Endodermal cell (in vitro differentiated cells): ENCODE measurements around the gene PPIL4. TPM values are rescaled to one million over a fixed set of nuclear protein-coding genes. Genes with fewer than 3 reads are reported as not detected.
"Not testable (repeated sequence)": the region's sequence is repeated elsewhere in the genome, so short reads cannot be mapped to it uniquely, and the experiment has no call there.

Experiments used
- DNase-seq: peaks from one replicate; pipeline ENCODE4 v3.0.0-alpha.2; 2017
- H3K27ac ChIP-seq: 2 replicates; pipeline ENCODE4 v1.5.1; 2013; ENCODE audit warnings: mild to moderate bottlenecking, low read depth, low read length, moderate library complexity
- H3K27me3 ChIP-seq: 2 replicates; pipeline ENCODE4 v1.6.1; 2013; ENCODE audit warnings: mild to moderate bottlenecking, low read length, moderate library complexity; ENCODE audit not compliant: insufficient read depth, control insufficient read depth, poor library complexity, severe bottlenecking
- H3K36me3 ChIP-seq: 2 replicates; pipeline ENCODE4 v1.7.0; 2013; ENCODE audit warnings: mild to moderate bottlenecking, low read length, moderate library complexity; ENCODE audit not compliant: control insufficient read depth, insufficient read depth
- H3K4me1 ChIP-seq: one replicate; pipeline ENCODE4 v1.7.0; 2013; ENCODE audit warnings: low read length; ENCODE audit not compliant: control insufficient read depth, insufficient read depth
- H3K4me3 ChIP-seq: 2 replicates; pipeline ENCODE4 v1.5.1; 2013; ENCODE audit warnings: mild to moderate bottlenecking, low read length, moderate library complexity
- H3K9ac ChIP-seq: 2 replicates; pipeline ENCODE4 v1.6.1; 2013; ENCODE audit warnings: mild to moderate bottlenecking, low read length, moderate library complexity; ENCODE audit not compliant: poor library complexity, severe bottlenecking; ENCODE audit errors: extremely low read depth
- H3K9me3 ChIP-seq: 2 replicates; pipeline ENCODE4 v1.6.1; 2013; ENCODE audit warnings: mild to moderate bottlenecking, low read length, moderate library complexity; ENCODE audit not compliant: control insufficient read depth
- H3K27ac Mint-ChIP-seq: 2 replicates; pipeline ENCODE4 v1.8.0; 2020; ENCODE audit warnings: mixed read lengths
- H3K27me3 Mint-ChIP-seq: 2 replicates; pipeline ENCODE4 v1.8.0; 2021; ENCODE audit warnings: mild to moderate bottlenecking, mixed read lengths; ENCODE audit not compliant: insufficient read depth
- H3K36me3 Mint-ChIP-seq: 2 replicates; pipeline ENCODE4 v1.8.0; 2020; ENCODE audit warnings: low read depth, mixed read lengths
- H3K4me1 Mint-ChIP-seq: 2 replicates; pipeline ENCODE4 v1.8.0; 2020; ENCODE audit warnings: mixed read lengths
- H3K4me3 Mint-ChIP-seq: 2 replicates; pipeline ENCODE4 v1.8.0; 2020; ENCODE audit warnings: mild to moderate bottlenecking, moderate library complexity, mixed read lengths
- H3K9me3 Mint-ChIP-seq: 2 replicates; pipeline ENCODE4 v1.8.0; 2020; ENCODE audit warnings: mild to moderate bottlenecking, mixed read lengths
- WGBS, 2 experiments: methylation state at CpG; one replicate each; pipeline versions ENCODE4 v1.1.5 to v1.1.7; 2013; ENCODE audit warnings: missing lambda C conversion rate in 2 of 2, mixed read lengths in 1 of 2; ENCODE audit not compliant: insufficient coverage in 1 of 2, insufficient read length in 1 of 2; 5-methylcytosine and 5-hydroxymethylcytosine counted together
- total RNA-seq, 2 donors: library from RNA; stranded (reverse); fragmentation: NEBNext Ultra II Directional in 1 of 2; extraction: Animal tissue kit (Norgen Biotek cat#: 25700) in 1 of 2; gene quantifications; 2 replicates in 1 of 2; 3 replicates in 1 of 2; pipeline ENCODE4 v1.2.1, GENCODE V29; 2021
- TF ChIP-seq, protein P1 (sequence below): fragments of 200-600 bp; sonication (generic); conservative IDR thresholded peaks from 2 replicates; pipeline ENCODE4 v1.5.0; 2021; ENCODE audit warnings: antibody characterized with exemption, mild to moderate bottlenecking

Gene PPIL4
- total RNA-seq, 2 donors from 2014 or later, result 35.8 to 41.7 TPM

DNA sequence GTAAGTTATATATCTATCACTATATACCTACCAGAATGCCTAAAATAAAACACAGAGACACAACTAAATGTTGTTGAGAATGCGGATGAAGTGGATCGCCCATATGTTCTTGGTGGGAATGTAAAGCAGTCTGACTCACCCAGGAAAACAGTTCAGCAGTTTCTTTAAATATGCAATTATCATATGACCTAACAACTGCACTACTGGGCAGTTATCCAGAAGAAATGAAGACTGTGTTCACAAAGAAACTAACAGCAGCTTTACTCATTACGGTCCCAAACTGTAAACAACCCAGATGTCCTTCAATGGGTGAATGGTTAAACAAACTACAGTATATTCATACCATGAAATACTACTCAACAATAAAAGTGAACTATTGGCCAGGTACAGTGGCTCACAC is 46.8 kb downstream of the PPIL4 start:
- Mint-ChIP-seq H3K4me1 (no peaks in the 10 kb centered on the region), H3K4me3 (no peak overlapping the region), H3K9me3 (no peaks in the 10 kb centered on the region), H3K36me3 (peaks cover 7% of the 10 kb centered on the region), H3K27ac (no peak overlapping the region), H3K27me3 (no peaks in the 10 kb centered on the region)
- H3K9ac ChIP-seq, result no peak overlapping the region
- H3K27ac ChIP-seq, result no peak overlapping the region
- DNase-seq, result no peak
- WGBS, 2 experiments, result 95% methylated on average over 3 of the region's 3 CpGs; no CpG with 5 or more reads in 1 of the 2 experiments
- no peaks in the 10 kb centered on the region for H3K4me1 ChIP-seq
- H3K27me3 ChIP-seq, result no peaks in the 10 kb centered on the region
- TF ChIP-seq, protein P1, sequence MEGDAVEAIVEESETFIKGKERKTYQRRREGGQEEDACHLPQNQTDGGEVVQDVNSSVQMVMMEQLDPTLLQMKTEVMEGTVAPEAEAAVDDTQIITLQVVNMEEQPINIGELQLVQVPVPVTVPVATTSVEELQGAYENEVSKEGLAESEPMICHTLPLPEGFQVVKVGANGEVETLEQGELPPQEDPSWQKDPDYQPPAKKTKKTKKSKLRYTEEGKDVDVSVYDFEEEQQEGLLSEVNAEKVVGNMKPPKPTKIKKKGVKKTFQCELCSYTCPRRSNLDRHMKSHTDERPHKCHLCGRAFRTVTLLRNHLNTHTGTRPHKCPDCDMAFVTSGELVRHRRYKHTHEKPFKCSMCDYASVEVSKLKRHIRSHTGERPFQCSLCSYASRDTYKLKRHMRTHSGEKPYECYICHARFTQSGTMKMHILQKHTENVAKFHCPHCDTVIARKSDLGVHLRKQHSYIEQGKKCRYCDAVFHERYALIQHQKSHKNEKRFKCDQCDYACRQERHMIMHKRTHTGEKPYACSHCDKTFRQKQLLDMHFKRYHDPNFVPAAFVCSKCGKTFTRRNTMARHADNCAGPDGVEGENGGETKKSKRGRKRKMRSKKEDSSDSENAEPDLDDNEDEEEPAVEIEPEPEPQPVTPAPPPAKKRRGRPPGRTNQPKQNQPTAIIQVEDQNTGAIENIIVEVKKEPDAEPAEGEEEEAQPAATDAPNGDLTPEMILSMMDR, result no peak
- peaks cover 16% of the 10 kb centered on the region for H3K36me3 ChIP-seq
- no peak overlapping the region for H3K4me3 ChIP-seq
- no peaks in the 10 kb centered on the region for H3K9me3 ChIP-seq

DNA sequence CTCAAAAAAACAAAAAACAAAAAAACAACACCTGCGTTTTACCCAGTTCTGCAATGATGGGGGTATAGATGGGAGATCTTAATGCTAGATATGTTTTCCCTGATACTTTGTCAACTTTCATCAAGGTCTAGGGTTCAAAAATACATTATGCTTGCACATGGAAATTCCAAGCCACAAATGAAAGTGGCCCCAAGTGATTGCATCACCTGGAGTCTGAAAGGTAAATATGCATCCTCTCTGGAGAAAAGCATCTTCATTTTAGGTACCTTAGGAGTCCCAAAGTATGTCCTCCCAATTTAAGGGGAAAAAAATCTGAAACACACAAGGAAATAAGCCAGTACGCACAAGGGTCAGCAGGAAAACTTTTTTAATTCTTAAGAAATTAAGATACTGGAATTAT is 48.5 kb downstream of the PPIL4 start:
- Mint-ChIP-seq H3K36me3 (peaks cover 7% of the 10 kb centered on the region), H3K4me3 (no peak overlapping the region), H3K9me3 (no peaks in the 10 kb centered on the region), H3K27me3 (no peaks in the 10 kb centered on the region), H3K27ac (no peak overlapping the region), H3K4me1 (no peaks in the 10 kb centered on the region)
- TF ChIP-seq, protein P1, result no peak
- Histone ChIP-seq H3K9me3 (no peaks in the 10 kb centered on the region), H3K27me3 (no peaks in the 10 kb centered on the region), H3K27ac (no peak overlapping the region), H3K4me1 (no peaks in the 10 kb centered on the region), H3K36me3 (peaks cover 8% of the 10 kb centered on the region), H3K4me3 (no peak overlapping the region), H3K9ac (no peak overlapping the region)
- DNase-seq, result no peak
- 90% methylated on average over 2 of the region's 2 CpGs; no CpG with 5 or more reads in 1 of the 2 experiments for WGBS, 2 experiments

DNA sequence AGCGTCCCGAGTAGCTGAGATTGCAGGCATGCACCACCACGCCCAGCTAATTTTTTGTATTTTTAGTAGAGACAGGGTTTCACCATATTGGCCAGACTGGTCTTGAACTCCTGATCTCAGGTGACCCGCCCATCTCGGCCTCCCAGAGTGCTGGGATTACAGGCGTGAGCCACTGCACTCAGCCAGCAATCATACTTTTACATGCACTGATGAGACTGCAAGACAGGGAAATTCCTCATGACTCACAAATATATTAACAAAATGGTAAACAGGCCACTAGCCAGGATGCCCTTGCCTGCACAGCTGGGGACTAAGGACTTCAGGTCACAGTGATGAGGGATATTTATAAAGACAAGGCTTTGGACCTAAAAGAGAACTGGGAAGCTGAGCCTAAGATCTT is 49.2 kb downstream of the PPIL4 start:
- not testable (repeated sequence) for H3K4me1 Mint-ChIP-seq, H3K36me3 ChIP-seq, H3K4me3 Mint-ChIP-seq, DNase-seq, H3K27ac Mint-ChIP-seq, H3K4me1 ChIP-seq, H3K27me3 Mint-ChIP-seq, H3K27me3 ChIP-seq, H3K27ac ChIP-seq, H3K9me3 Mint-ChIP-seq, H3K9ac ChIP-seq, H3K9me3 ChIP-seq, H3K4me3 ChIP-seq, H3K36me3 Mint-ChIP-seq
- 87 to 97% methylated on average over 3 to 6 of the region's 6 CpGs for WGBS, 2 experiments

DNA sequence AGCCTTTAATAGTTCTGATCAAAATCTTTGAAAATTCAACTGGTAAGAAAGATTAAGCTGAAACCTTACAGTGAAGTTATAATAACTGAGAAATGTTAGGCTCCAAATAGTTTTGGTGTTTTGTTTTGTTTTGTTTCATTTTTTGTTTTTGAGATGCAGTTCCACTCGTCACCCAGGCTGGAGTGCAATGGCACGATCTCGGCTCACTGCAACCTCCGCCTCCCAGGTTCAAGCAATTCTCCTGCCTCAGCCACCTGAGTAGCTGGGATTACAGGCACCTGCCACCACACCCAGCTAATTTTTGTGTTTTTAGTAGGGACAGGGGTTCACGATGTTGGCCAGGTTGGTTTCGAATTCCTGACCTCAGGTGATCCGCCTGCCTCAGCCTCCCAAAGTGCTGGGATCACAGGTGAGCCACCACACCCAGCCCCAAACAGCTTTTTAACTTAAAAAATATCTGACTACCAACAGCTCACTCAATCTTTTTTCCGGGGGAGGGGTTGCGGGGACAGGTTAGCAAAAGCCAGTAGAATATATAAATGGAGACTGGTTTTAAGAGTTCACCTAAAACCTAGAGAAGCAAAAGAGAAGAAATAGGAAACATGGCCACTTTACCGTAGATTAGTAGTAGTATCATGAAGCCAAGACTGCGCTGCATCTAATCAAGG is 50.4 kb downstream of the PPIL4 start:
- WGBS, 2 experiments, result 92 to 96% methylated on average over 4 to 11 of the region's 11 CpGs
- not testable (repeated sequence) for H3K27me3 Mint-ChIP-seq

DNA sequence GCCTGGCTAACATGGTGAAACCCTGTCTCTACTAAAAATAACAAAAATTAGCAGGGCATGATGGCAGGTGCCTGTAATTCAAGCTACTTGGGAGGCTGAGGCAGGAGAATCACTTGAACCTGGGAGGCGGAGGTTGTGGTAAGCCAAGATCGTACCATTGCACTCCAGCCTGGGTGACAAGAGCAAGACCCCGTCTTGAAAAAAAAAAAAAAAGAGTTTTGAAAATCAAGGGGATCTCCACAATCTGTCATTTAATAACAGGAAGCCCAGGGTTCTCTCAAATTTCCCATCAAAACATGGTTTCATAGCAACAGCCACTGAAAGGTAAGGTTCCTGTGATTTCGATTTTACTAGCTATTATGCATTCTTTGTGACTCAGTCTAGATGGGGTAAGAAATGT is 51.0 kb downstream of the PPIL4 start:
- not testable (repeated sequence) for H3K27me3 Mint-ChIP-seq, H3K9me3 Mint-ChIP-seq, H3K36me3 ChIP-seq, H3K27ac ChIP-seq, H3K27ac Mint-ChIP-seq, H3K9me3 ChIP-seq, DNase-seq, H3K4me1 ChIP-seq, H3K27me3 ChIP-seq, H3K4me3 Mint-ChIP-seq, H3K4me1 Mint-ChIP-seq, H3K36me3 Mint-ChIP-seq, H3K9ac ChIP-seq, H3K4me3 ChIP-seq
- WGBS, 2 experiments, result 92 to 98% methylated on average over 4 of the region's 4 CpGs

More for the DNA sequence above, 50.4 kb downstream of the PPIL4 start:
- H3K4me1 ChIP-seq, DNase-seq, H3K27ac ChIP-seq, H3K9me3 ChIP-seq, H3K4me3 ChIP-seq, H3K36me3 ChIP-seq, H3K4me1 Mint-ChIP-seq, H3K27ac Mint-ChIP-seq, H3K27me3 ChIP-seq, H3K9ac ChIP-seq, H3K36me3 Mint-ChIP-seq, H3K9me3 Mint-ChIP-seq, H3K4me3 Mint-ChIP-seq: not testable (repeated sequence)
